ENCODE data around the gene OPHN1.
"Not testable (repeated sequence)": the region's sequence is repeated elsewhere in the genome, so short reads cannot be mapped to it uniquely, and the experiment has no call there.

Gene OPHN1

DNA sequence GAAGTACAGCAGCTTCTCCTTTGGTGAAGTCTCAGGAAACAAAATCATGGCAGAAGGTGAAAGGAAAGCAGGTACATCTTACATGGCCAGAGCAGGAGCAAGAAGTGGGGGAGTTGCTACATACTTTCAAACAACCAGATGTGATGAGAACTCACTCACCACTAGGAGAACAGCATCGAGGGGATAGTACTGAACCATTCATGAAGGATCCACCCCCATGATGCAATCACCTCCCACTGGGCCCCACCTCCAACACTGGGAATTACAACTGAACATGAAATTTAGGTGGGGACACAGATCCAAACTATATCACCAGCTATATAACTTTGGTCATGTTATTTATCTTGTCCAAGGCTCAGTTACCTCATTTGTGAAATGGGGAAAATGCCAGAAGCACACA, 159.4 kb downstream of the OPHN1 start:
- WGBS, 2 experiments, result 38% methylated on average over 1 of the region's 1 CpG; no CpG with 5 or more reads in 1 of the 2 experiments
- Histone ChIP-seq H3K36me3 (ENCODE audit: control insufficient read depth, insufficient read depth, low read length) (no peaks in the 10 kb centered on the region), H3K4me1 (ENCODE audit: control insufficient read depth, insufficient read depth, low read length) (no peaks in the 10 kb centered on the region), H3K27ac (ENCODE audit: insufficient read depth, low read depth, low read length, poor library complexity, severe bottlenecking) (no peak overlapping the region), H3K9me3 (ENCODE audit: control insufficient read depth, low read length) (no peaks in the 10 kb centered on the region), H3K4me3 (ENCODE audit: insufficient read depth, low read depth, low read length) (no peak overlapping the region), H3K27me3 (ENCODE audit: control insufficient read depth, insufficient read depth, low read length, poor library complexity, severe bottlenecking) (no peaks in the 10 kb centered on the region)

DNA sequence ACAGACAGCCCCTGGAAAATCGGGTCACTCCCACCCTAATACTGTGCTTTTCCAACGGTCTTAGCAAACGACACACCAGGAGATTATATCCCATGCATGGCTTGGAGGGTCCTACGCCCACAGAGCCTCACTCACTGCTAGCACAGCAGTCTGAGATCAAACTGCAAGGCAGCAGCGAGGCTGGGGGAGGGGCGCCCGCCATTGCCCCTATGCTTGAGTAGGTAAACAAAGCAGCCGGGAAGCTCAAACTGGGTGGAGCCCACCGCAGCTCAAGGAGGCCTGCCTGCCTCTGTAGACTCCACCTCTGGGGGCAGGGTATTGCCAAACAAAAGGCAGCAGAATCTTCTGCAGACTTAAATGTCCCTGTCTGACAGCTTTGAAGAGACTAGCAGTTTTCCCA, 168.5 kb downstream of the OPHN1 start:
- not testable (repeated sequence) for H3K27ac ChIP-seq (ENCODE audit: insufficient read depth, low read depth, low read length, poor library complexity, severe bottlenecking)

DNA sequence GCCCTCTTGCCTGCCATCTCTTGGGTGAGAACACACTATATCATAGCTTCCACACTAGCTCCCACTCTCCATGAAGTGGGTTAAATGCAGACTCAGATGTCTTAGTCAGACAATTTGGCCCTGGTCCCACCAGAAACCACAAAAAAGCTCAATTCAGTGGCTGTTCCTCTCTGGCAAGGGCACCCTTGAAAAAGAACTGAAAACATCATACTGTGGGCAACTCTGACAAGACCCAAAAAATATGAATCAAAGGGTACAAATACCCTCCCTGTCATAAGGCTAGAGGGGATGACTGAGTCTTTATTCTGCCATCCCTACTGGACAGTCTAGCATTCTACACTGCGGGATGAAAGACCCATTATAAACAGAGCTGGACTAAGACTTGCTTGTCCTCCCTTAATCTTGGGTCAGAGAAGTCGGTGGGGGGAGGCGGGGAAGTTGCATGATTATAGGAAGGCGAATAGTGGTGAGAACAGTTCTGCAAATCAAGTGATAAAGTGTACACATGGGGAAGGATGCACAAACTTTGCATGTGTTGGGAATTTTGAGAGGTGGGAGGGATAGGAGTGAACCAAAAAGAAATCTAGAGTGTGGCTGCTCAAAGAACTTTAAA, 172.1 kb downstream of the OPHN1 start:
- Histone ChIP-seq H3K9me3 (ENCODE audit: control insufficient read depth, low read length) (no peaks in the 10 kb centered on the region), H3K36me3 (ENCODE audit: control insufficient read depth, insufficient read depth, low read length) (no peaks in the 10 kb centered on the region), H3K4me1 (ENCODE audit: control insufficient read depth, insufficient read depth, low read length) (no peaks in the 10 kb centered on the region), H3K27me3 (ENCODE audit: control insufficient read depth, insufficient read depth, low read length, poor library complexity, severe bottlenecking) (no peaks in the 10 kb centered on the region), H3K4me3 (ENCODE audit: insufficient read depth, low read depth, low read length) (no peak overlapping the region), H3K27ac (ENCODE audit: insufficient read depth, low read depth, low read length, poor library complexity, severe bottlenecking) (no peak overlapping the region)
- 95 to 96% methylated on average over 4 of the region's 4 CpGs for WGBS, 2 experiments

More for the DNA sequence above, 168.5 kb downstream of the OPHN1 start:
- WGBS, 2 experiments, result 70 to 71% methylated on average over 9 of the region's 9 CpGs
- not testable (repeated sequence) for H3K36me3 ChIP-seq (ENCODE audit: control insufficient read depth, insufficient read depth, low read length); H3K4me1 ChIP-seq (ENCODE audit: control insufficient read depth, insufficient read depth, low read length); H3K9me3 ChIP-seq (ENCODE audit: control insufficient read depth, low read length); H3K4me3 ChIP-seq (ENCODE audit: insufficient read depth, low read depth, low read length); H3K27me3 ChIP-seq (ENCODE audit: control insufficient read depth, insufficient read depth, low read length, poor library complexity, severe bottlenecking)

DNA sequence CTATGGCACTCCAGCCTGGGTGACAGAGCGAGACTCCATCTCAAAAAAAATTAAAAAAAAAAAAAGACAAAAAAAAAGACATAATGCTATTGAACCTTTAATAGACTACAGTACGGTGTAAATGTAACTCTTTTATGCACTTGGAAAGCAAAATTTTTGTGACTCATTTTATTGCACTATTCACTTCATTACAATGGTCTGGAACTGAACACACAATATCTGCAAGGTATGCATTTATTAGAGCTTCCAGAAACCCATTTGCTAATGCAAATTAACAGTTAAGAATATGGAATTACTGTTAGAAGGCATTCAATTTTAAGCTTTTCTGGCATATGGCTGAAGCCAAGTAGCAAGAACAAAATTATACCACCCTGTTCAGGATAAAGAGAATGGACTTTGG, 176.3 kb downstream of the OPHN1 start:
- Histone ChIP-seq H3K9me3 (ENCODE audit: control insufficient read depth, low read length) (no peaks in the 10 kb centered on the region), H3K27ac (ENCODE audit: insufficient read depth, low read depth, low read length, poor library complexity, severe bottlenecking) (no peak overlapping the region), H3K4me1 (ENCODE audit: control insufficient read depth, insufficient read depth, low read length) (no peaks in the 10 kb centered on the region), H3K27me3 (ENCODE audit: control insufficient read depth, insufficient read depth, low read length, poor library complexity, severe bottlenecking) (no peaks in the 10 kb centered on the region), H3K4me3 (ENCODE audit: insufficient read depth, low read depth, low read length) (no peak overlapping the region), H3K36me3 (ENCODE audit: control insufficient read depth, insufficient read depth, low read length) (no peaks in the 10 kb centered on the region)
- WGBS, 2 experiments, result no CpG with 5 or more reads among the region's 2 CpGs

DNA sequence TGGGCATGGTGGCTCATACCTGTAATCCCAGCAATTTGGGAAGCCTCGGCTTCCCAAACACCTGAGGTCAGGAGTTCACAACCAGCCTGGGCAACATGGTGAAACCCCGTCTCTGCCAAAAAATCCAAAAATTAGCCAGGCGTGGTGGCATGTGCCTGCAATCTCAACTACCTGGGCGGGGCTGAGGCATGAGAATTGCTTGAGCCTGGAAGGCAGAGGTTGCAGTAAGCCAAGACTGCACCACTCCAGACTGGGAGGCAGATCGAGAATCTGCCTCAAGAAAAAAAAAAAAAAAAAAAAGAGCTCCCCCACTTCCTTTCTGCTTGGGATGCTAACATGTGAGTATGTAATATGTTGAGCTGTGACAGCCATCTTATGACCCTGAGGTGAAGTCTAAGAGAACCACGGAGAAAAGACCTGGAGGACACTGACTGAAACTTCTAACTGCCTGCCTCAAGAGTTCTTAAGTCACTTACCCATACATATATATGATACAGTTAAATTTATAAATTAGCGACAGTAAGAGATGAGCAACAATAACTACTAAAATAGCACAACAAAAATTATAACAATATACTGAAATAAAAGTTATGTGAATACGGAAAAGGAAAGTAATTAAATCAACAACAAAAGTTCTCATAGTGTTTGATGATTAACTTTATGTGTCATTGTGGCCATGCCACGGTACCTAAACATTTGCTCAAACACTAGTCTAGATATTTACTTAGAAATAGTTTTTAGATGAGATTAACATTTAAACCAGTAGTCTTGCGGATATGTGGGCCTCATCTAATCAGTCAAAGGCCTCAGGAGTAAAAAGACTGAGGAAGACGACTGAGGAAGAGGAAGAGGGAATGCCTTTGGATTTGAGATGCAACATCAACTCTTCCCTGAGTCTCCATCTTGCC, 178.3 kb downstream of the OPHN1 start:
- no peaks in the 10 kb centered on the region for H3K27me3 ChIP-seq (ENCODE audit: control insufficient read depth, insufficient read depth, low read length, poor library complexity, severe bottlenecking)
- H3K9me3 ChIP-seq (ENCODE audit: control insufficient read depth, low read length), result no peaks in the 10 kb centered on the region
- H3K4me3 ChIP-seq (ENCODE audit: insufficient read depth, low read depth, low read length), result no peak overlapping the region
- H3K36me3 ChIP-seq (ENCODE audit: control insufficient read depth, insufficient read depth, low read length), result no peaks in the 10 kb centered on the region
- no peaks in the 10 kb centered on the region for H3K4me1 ChIP-seq (ENCODE audit: control insufficient read depth, insufficient read depth, low read length)
- no peak overlapping the region for H3K27ac ChIP-seq (ENCODE audit: insufficient read depth, low read depth, low read length, poor library complexity, severe bottlenecking)
- WGBS, 2 experiments, result 93 to 97% methylated on average over 6 to 7 of the region's 11 CpGs

DNA sequence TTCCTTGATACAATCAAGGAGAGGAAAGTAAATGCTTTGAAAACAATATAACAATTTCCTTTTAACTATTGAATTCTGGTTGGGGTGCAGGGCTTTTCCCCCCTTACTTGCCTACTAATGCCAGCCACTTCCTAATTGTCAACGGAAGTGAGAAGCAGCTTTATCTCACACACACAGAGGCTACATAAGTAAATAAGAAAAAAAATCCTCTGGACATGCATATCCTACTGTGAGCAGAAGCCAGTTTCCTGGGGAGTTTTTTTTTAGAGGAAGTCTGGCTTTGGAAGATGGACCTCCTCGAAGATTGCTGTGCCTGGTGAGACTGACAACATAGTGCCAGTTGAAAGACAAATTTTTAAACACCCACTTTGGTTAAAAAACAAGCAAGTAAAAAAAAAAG, 180.6 kb downstream of the OPHN1 start:
- no peaks in the 10 kb centered on the region for H3K27me3 ChIP-seq (ENCODE audit: control insufficient read depth, insufficient read depth, low read length, poor library complexity, severe bottlenecking)
- H3K27ac ChIP-seq (ENCODE audit: insufficient read depth, low read depth, low read length, poor library complexity, severe bottlenecking), result no peak overlapping the region
- H3K4me1 ChIP-seq (ENCODE audit: control insufficient read depth, insufficient read depth, low read length), result no peaks in the 10 kb centered on the region
- no peak overlapping the region for H3K4me3 ChIP-seq (ENCODE audit: insufficient read depth, low read depth, low read length)
- 69 to 80% methylated on average over 1 to 2 of the region's 2 CpGs for WGBS, 2 experiments
- H3K9me3 ChIP-seq (ENCODE audit: control insufficient read depth, low read length), result no peaks in the 10 kb centered on the region
- H3K36me3 ChIP-seq (ENCODE audit: control insufficient read depth, insufficient read depth, low read length), result no peaks in the 10 kb centered on the region

DNA sequence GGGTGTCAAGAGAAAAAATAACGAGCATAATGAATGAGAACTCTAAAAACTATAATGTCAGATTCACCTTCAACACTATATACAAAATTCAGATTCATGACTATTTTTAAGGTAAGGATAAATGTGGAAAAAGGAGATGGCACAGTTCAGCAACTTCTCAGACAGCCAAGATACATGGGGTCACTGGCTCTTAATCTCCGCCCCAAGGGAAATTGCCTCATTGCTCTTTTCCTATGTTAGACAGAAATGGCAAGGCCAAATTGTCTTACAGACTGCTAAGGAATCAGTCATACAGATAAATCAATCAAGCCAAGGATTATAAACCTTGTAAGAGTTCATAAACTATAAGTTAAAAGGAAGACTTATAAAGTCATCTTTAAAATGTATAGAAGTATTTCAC, 183.4 kb downstream of the OPHN1 start:
- H3K4me3 ChIP-seq (ENCODE audit: insufficient read depth, low read depth, low read length), result no peak overlapping the region
- H3K27me3 ChIP-seq (ENCODE audit: control insufficient read depth, insufficient read depth, low read length, poor library complexity, severe bottlenecking), result no peaks in the 10 kb centered on the region
- no peaks in the 10 kb centered on the region for H3K9me3 ChIP-seq (ENCODE audit: control insufficient read depth, low read length)
- 93 to 100% methylated on average over 1 of the region's 2 CpGs for WGBS, 2 experiments
- no peak overlapping the region for H3K27ac ChIP-seq (ENCODE audit: insufficient read depth, low read depth, low read length, poor library complexity, severe bottlenecking)
- no peaks in the 10 kb centered on the region for H3K4me1 ChIP-seq (ENCODE audit: control insufficient read depth, insufficient read depth, low read length)
- H3K36me3 ChIP-seq (ENCODE audit: control insufficient read depth, insufficient read depth, low read length), result no peaks in the 10 kb centered on the region

DNA sequence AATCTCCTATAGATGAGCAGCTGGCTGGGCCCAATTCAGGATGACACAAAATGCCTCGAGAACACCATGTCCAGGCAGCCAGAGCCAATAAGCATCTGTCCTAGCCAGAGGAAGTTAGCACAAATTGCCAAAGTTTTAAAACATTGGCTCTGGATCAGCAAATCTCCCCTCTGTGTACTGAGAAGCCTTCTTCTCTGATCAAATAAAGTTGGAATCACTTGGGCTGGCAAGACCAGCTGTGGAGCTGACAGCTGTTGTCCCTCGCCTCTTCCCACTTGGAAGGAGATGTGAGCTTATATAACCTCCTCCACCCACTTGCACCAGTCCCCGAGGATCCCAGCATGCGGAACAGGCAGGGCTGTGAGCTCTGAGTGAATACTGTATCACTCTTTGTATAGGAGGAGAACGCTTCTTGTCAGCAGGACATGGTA, 183.9 kb downstream of the OPHN1 start:
- Histone ChIP-seq H3K27me3 (ENCODE audit: control insufficient read depth, insufficient read depth, low read length, poor library complexity, severe bottlenecking) (no peaks in the 10 kb centered on the region), H3K4me1 (ENCODE audit: control insufficient read depth, insufficient read depth, low read length) (no peaks in the 10 kb centered on the region), H3K9me3 (ENCODE audit: control insufficient read depth, low read length) (no peaks in the 10 kb centered on the region), H3K36me3 (ENCODE audit: control insufficient read depth, insufficient read depth, low read length) (no peaks in the 10 kb centered on the region), H3K4me3 (ENCODE audit: insufficient read depth, low read depth, low read length) (no peak overlapping the region), H3K27ac (ENCODE audit: insufficient read depth, low read depth, low read length, poor library complexity, severe bottlenecking) (no peak overlapping the region)
- WGBS, 2 experiments, result 74 to 84% methylated on average over 5 of the region's 5 CpGs

DNA sequence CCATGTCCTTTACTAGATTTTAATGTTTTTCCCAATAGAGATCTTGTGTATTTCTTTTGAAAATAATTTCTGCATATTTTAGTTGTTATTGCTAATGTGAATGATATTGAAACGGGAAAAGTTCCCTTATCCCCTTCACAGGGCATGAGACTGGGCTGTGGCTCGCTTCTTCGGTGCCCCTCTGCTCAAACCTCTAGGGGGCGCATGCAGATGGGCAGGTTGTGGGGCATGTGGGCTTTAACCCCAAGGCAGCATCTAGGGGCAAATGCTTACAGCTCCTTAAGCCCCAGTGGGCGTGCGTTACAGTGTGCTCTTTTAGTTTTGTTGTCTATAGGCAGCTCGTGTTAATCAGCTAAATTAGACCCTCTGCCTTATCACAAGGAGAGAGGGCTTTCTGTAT, 194.7 kb downstream of the OPHN1 start:
- Histone ChIP-seq H3K27ac (ENCODE audit: insufficient read depth, low read depth, low read length, poor library complexity, severe bottlenecking) (no peak overlapping the region), H3K9me3 (ENCODE audit: control insufficient read depth, low read length) (no peaks in the 10 kb centered on the region), H3K36me3 (ENCODE audit: control insufficient read depth, insufficient read depth, low read length) (no peaks in the 10 kb centered on the region), H3K4me3 (ENCODE audit: insufficient read depth, low read depth, low read length) (no peak overlapping the region), H3K27me3 (ENCODE audit: control insufficient read depth, insufficient read depth, low read length, poor library complexity, severe bottlenecking) (no peaks in the 10 kb centered on the region), H3K4me1 (ENCODE audit: control insufficient read depth, insufficient read depth, low read length) (no peaks in the 10 kb centered on the region)
- 81 to 85% methylated on average over 7 of the region's 7 CpGs for WGBS, 2 experiments

DNA sequence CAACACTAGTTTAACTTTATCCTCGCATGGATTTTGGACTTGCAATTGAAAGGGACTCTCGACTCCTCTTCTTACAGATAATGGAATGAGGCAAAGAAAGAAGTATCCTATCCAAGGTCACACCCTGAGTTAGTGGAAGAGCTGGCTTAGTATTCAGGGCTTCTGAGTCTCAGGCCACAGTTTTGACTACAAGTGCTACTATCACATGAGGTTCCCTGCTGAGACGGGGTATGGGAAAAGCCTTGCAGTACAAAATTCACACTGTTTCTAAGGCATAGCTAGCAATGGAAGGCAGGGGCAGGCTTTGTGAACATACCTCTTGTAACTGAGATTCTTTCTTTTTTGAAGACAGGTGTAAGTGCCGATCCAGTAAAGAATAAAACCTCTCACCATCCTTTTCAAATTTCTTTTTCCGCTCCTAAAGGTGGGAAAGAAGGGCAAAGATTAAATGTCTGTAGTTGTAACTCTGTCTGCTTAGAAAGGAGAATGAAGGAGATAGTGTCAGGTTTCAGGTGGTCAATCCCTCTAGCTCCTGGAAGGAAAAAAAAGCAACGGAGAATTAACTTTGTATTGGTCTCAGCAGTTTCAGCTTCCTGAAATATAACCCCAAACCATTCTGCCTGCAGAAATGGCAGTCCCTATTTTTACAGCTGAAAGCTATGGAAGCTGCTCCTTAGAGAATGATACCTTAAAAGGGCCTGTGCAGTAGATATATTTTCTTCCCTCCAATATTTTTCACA, 199.0 kb downstream of the OPHN1 start:
- Histone ChIP-seq H3K9me3 (ENCODE audit: control insufficient read depth, low read length) (no peaks in the 10 kb centered on the region), H3K4me3 (ENCODE audit: insufficient read depth, low read depth, low read length) (no peak overlapping the region), H3K36me3 (ENCODE audit: control insufficient read depth, insufficient read depth, low read length) (no peaks in the 10 kb centered on the region), H3K27me3 (ENCODE audit: control insufficient read depth, insufficient read depth, low read length, poor library complexity, severe bottlenecking) (no peaks in the 10 kb centered on the region), H3K4me1 (ENCODE audit: control insufficient read depth, insufficient read depth, low read length) (no peaks in the 10 kb centered on the region), H3K27ac (ENCODE audit: insufficient read depth, low read depth, low read length, poor library complexity, severe bottlenecking) (no peak overlapping the region)
- WGBS, 2 experiments, result 45 to 64% methylated on average over 3 to 6 of the region's 6 CpGs
